Spleen (tissue), 11 donors: Measurements from ENCODE around the gene C2orf49. TPM values are rescaled to one million over a fixed set of nuclear protein-coding genes. Genes with fewer than 3 reads are reported as not detected.

Experiments used
- DNase-seq: peaks from one replicate; pipeline ENCODE4 v3.0.0-alpha.2; 2020
- H3K27ac ChIP-seq, 8 donors: fragments of 200-600 bp; sonication (generic) in 7 of 8; 1 replicate in 4 of 8; 2 replicates in 4 of 8; pipeline versions ENCODE4 v1.5.0 to v1.8.0; 2016 to 2021; ENCODE audit warnings: inconsistent platforms in 4 of 8, mild to moderate bottlenecking in 4 of 8, moderate library complexity in 1 of 8
- H3K27me3 ChIP-seq, 7 donors: fragments of 200-600 bp; sonication (generic) in 6 of 7; replicated peaks in 1 of 7; 1 replicate in 4 of 7; 2 replicates in 3 of 7; pipeline versions ENCODE4 v1.5.0 to v1.8.0; 2016 to 2021; ENCODE audit warnings: inconsistent platforms in 3 of 7, mild to moderate bottlenecking in 1 of 7
- H3K36me3 ChIP-seq, 6 donors: fragments of 200-600 bp; sonication (generic) in 5 of 6; 1 replicate in 4 of 6; 2 replicates in 2 of 6; pipeline versions ENCODE4 v1.5.0 to v1.8.0; 2016 to 2021; ENCODE audit warnings: inconsistent platforms in 2 of 6
- H3K4me1 ChIP-seq, 6 donors: fragments of 200-600 bp; sonication (generic) in 5 of 6; 1 replicate in 3 of 6; 2 replicates in 3 of 6; pipeline versions ENCODE4 v1.5.0 to v1.8.0; 2016 to 2021; ENCODE audit warnings: inconsistent platforms in 3 of 6
- H3K4me3 ChIP-seq, 8 donors: fragments of 200-600 bp; sonication (generic) in 7 of 8; 1 replicate in 4 of 8; 2 replicates in 4 of 8; pipeline versions ENCODE4 v1.5.0 to v1.8.0; 2016 to 2021; ENCODE audit warnings: inconsistent platforms in 4 of 8, mild to moderate bottlenecking in 4 of 8, moderate library complexity in 2 of 8
- H3K9me3 ChIP-seq, 8 donors: fragments of 200-600 bp; sonication (generic) in 7 of 8; 1 replicate in 4 of 8; 2 replicates in 4 of 8; pipeline versions ENCODE4 v1.5.0 to v1.8.0; 2016 to 2021; ENCODE audit warnings: inconsistent platforms in 4 of 8
- CTCF ChIP-seq, 11 experiments: fragments of 200-600 bp in 7 of 11; fragments of 450-650 bp in 4 of 11; sonication (generic) in 4 of 11; IDR thresholded peaks in 8 of 11; conservative IDR thresholded peaks in 3 of 11; 1 replicate in 7 of 11; 2 replicates in 4 of 11; pipeline versions ENCODE4 v1.4.0 to v1.8.0; 2016 to 2021; ENCODE audit warnings: antibody characterized with exemption in 11 of 11, inconsistent platforms in 4 of 11, mild to moderate bottlenecking in 1 of 11
- POLR2A ChIP-seq, 3 donors: fragments of 450-650 bp; IDR thresholded peaks; one replicate each; pipeline ENCODE4 v1.5.1; 2017; ENCODE audit warnings: antibody characterized with exemption in 3 of 3, mild to moderate bottlenecking in 1 of 3
- POLR2AphosphoS5 ChIP-seq, 3 donors: sonication (generic); formaldehyde crosslinking; IDR thresholded peaks; one replicate each; pipeline ENCODE4 v1.5.1; 2017; ENCODE audit warnings: antibody characterized with exemption in 3 of 3
- WGBS, 5 donors: extraction: QIAGEN DNeasy Blood & Tissue Kit in 3 of 5; methylation state at CpG; one replicate each; pipeline versions ENCODE4 v1.1.5 to v1.1.7; 2013 to 2018; 5-methylcytosine and 5-hydroxymethylcytosine counted together
- intact Hi-C: fragments of 100-400 bp; cut with DNase I; formaldehyde crosslinking; loops from one replicate; pipeline ENCODE4 v1.15.0; 2023; ENCODE audit warnings: low total_unique reads
- polyA plus RNA-seq, 3 donors: library from polyadenylated mRNA; stranded (reverse); fragments of 200-250 nt; gene quantifications; one replicate each; pipeline ENCODE4 v1.2.1, GENCODE V29; 2013
- total RNA-seq, 7 donors: library from RNA; depleted of rRNA in 3 of 7; stranded (reverse); fragments of >200 nt in 3 of 7; fragmentation: NEBNext Ultra II Directional in 4 of 7; extraction: Animal tissue kit (Norgen Biotek cat#: 25700) in 4 of 7; gene quantifications; one replicate each; pipeline versions ENCODE4 v1.1.0 to v1.2.1, GENCODE V29; 2016 to 2021
- donor health status: healthy with polysubstance abuse.
- donor health status: DM: no; HTN: no; CAD: no; lungs with moderate emphysema.
- donor health status: DM: no; HTN: no; CAD: no.
- donor health status: Bipolar disorder and iron deficiency.
- donor health status: healthy.
- donor health status: DM: no; HTN: no; CAD: no.
- donor health status: DM: yes; HTN: yes; CAD: no.

C2orf49 gene
- total and polyA plus RNA-seq, 10 donors: 4.3 to 33.7 (median 17.2) TPM

- H3K4me3 ChIP-seq: no peak overlapping the region
- intact Hi-C loops: no loop called here
- no peaks in the 10 kb centered on the region for H3K27me3 ChIP-seq
- no peak for TF ChIP-seq POLR2AphosphoS5 (IDR thresholded peaks at IDR 0.05)
- no peak for TF ChIP-seq POLR2A (IDR thresholded peaks at IDR 0.05)
- TF ChIP-seq CTCF (IDR thresholded peaks at IDR 0.05 in 8 of 11, conservative IDR thresholded peaks at IDR 0.05 in 3 of 11): no peak
- H3K36me3 ChIP-seq: no peaks in the 10 kb centered on the region
- H3K27ac ChIP-seq: peak overlapping the region in 4 of 8 donors; percentile 70 to 83 (median 76)
- no peaks in the 10 kb centered on the region for H3K9me3 ChIP-seq
- H3K4me1 ChIP-seq: peaks cover 0 to 56% (median 12%) of the 10 kb centered on the region in 6 donors
- WGBS, 5 donors: 88 to 95% (median 92%) methylated on average over 10 to 11 of the region's 11 CpGs
- no peak for DNase-seq
Observed at GRCh38 chr2:105376010-105376409, 38.7 kb downstream of the C2orf49 start.

- Histone ChIP-seq H3K27me3 (no peaks in the 10 kb centered on the region), H3K4me3 (no peak overlapping the region), H3K36me3 (no peaks in the 10 kb centered on the region), H3K9me3 (no peaks in the 10 kb centered on the region), H3K4me1 (peaks cover 0 to 64% (median 12%) of the 10 kb centered on the region in 6 donors), H3K27ac (peak overlapping the region in 6 of 8 donors; percentile 10 to 83 (median 46))
- no peak for DNase-seq
- TF ChIP-seq POLR2A (IDR thresholded peaks at IDR 0.05) (no peak), CTCF (IDR thresholded peaks at IDR 0.05 in 8 of 11, conservative IDR thresholded peaks at IDR 0.05 in 3 of 11) (no peak), POLR2AphosphoS5 (IDR thresholded peaks at IDR 0.05) (no peak)
- WGBS, 5 donors: 83 to 92% (median 89%) methylated on average over 5 of the region's 5 CpGs
- intact Hi-C loops: no loop called here
Observed at GRCh38 chr2:105376789-105377240, 39.5 kb downstream of the C2orf49 start.

- Histone ChIP-seq H3K4me1 (peaks cover 0 to 62% (median 12%) of the 10 kb centered on the region in 6 donors), H3K27me3 (no peaks in the 10 kb centered on the region), H3K9me3 (no peaks in the 10 kb centered on the region), H3K36me3 (no peaks in the 10 kb centered on the region), H3K27ac (peak overlapping the region in 6 of 8 donors; percentile 27 to 83 (median 50)), H3K4me3 (no peak overlapping the region)
- TF ChIP-seq CTCF (IDR thresholded peaks at IDR 0.05 in 8 of 11, conservative IDR thresholded peaks at IDR 0.05 in 3 of 11) (no peak), POLR2A (IDR thresholded peaks at IDR 0.05) (no peak), POLR2AphosphoS5 (IDR thresholded peaks at IDR 0.05) (peak in 1 of 3 donors; percentile 12)
- DNase-seq: no peak
- intact Hi-C loops: no loop called here
- WGBS, 5 donors: 72 to 84% (median 74%) methylated on average over 3 of the region's 3 CpGs
Observed at GRCh38 chr2:105377871-105378270, 40.5 kb downstream of the C2orf49 start.

GRCh38 chr2:105378276-105378840 is 41.0 kb downstream of the C2orf49 start:
- Histone ChIP-seq H3K27ac (peak overlapping the region in 5 of 8 donors; percentile 8 to 83 (median 31)), H3K27me3 (no peaks in the 10 kb centered on the region), H3K4me3 (no peak overlapping the region), H3K4me1 (peaks cover 0 to 57% (median 11%) of the 10 kb centered on the region in 6 donors), H3K36me3 (no peaks in the 10 kb centered on the region), H3K9me3 (no peaks in the 10 kb centered on the region)
- intact Hi-C loops: no loop called here
- no peak for DNase-seq
- TF ChIP-seq POLR2A (IDR thresholded peaks at IDR 0.05) (no peak), CTCF (IDR thresholded peaks at IDR 0.05 in 8 of 11, conservative IDR thresholded peaks at IDR 0.05 in 3 of 11) (no peak), POLR2AphosphoS5 (IDR thresholded peaks at IDR 0.05) (no peak)
- 73 to 93% (median 82%) methylated on average over 12 of the region's 12 CpGs for WGBS, 5 donors
